Activated CD8-positive, alpha-beta memory T cell treated with anti-CD3 and anti-CD28 coated beads for 24 hours (primary cell): ENCODE results near the gene PMFBP1.
A peak's percentile ranks its signal among the peaks of the same experiment; 100 is the strongest.

ENCODE experiments used
- DNase-seq: peaks from one replicate; pipeline ENCODE4 v3.0.0-alpha.2; 2020

PMFBP1 gene

GRCh38 chr16:72129976-72130656 is 41.8 kb downstream of the PMFBP1 start:
- no peak for DNase-seq

DNA sequence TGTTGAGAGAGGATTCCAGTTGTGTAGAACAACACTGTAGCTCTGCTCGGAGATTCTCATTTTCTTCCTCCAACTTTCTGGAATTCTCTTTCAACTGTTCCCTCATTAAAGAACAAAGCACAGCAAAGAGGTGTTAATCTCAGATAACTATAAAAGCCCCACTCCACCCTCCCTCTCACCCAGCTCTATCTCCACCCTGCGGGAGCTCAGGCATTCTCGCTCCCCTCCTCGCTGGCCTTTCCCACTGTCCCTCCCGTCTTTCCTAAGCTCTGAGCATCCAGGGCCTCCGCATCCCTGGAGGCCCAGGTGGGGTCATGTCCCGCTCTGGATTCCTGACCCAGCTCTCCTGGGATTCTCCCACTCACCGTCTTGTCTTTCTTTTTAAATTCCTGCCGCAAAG is 43.3 kb downstream of the PMFBP1 start:
- no peak for DNase-seq

DNA sequence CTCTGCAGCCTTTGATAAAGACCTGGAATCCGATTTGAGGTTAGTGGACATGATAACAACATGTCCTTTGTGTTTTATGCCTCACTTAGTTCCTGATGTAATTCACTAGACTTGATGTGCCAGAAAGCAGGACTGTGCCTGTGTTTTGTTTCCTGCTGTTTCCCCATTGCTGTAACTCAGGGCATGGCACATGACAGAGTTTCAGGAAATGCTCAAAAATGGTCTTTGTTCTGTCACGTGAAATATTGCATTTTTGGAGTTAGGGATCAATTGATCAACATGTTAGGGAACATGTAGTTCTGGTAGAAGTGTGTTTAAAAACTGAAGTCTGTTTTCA is 45.6 kb downstream of the PMFBP1 start:
- no peak for DNase-seq

DNA sequence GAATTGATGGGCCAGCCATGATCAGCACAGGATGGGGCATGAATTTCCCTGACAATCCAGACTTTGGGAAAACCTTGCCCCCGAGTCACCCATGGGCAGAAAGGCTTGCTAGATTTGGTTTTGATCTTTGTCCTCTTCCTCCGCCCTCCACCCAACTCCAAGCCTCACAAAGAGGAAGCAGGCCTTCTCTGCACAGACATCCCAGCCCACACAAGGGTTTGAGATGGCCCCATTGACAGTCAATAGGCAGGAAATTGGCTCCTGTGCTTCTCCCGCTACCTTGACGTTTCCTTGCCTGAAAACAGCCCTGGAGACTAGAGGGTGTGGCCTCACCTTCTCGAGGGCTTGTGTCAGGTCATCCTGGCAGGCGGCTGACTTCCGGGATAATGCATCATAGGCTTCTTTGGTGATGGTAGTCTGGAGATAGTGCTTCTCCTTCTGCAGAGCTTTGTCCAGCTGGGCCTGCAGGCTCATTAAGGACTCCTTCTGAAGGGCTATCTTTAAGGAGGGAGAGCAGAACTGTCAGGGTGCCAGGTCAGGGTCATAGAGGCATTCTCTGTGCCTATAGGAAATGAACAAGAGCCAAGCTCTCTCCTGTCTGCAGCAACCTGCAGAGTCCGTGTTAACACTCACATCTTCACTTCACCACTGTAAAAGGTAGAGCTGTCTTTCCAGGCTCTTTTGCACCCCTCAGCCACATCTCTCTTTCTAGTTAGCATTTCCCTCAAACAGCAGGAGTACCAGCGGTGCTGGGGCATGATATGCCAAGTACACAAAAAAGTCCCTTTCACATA is 46.1 kb downstream of the PMFBP1 start:
- no peak for DNase-seq

GRCh38 chr16:72124761-72125634 is 47.0 kb downstream of the PMFBP1 start:
- DNase-seq: peak; percentile 83

GRCh38 chr16:72124148-72124547 is 47.8 kb downstream of the PMFBP1 start:
- DNase-seq: no peak

- no peak for DNase-seq
Observed at GRCh38 chr16:72123426-72123825, 48.5 kb downstream of the PMFBP1 start.

- no peak for DNase-seq
Observed at GRCh38 chr16:72122916-72123315, 49.0 kb downstream of the PMFBP1 start.

- DNase-seq: no peak
Observed at GRCh38 chr16:72122308-72122707, 49.6 kb downstream of the PMFBP1 start.

- DNase-seq: no peak
Observed at GRCh38 chr16:72120026-72120425, 51.9 kb downstream of the PMFBP1 start.

- no peak for DNase-seq
Observed at GRCh38 chr16:72113616-72113945, 58.4 kb downstream of the PMFBP1 start.

GRCh38 chr16:72112906-72113615 is 58.9 kb downstream of the PMFBP1 start:
- no peak for DNase-seq

GRCh38 chr16:72112452-72112792 is 59.5 kb downstream of the PMFBP1 start:
- DNase-seq: no peak

DNA sequence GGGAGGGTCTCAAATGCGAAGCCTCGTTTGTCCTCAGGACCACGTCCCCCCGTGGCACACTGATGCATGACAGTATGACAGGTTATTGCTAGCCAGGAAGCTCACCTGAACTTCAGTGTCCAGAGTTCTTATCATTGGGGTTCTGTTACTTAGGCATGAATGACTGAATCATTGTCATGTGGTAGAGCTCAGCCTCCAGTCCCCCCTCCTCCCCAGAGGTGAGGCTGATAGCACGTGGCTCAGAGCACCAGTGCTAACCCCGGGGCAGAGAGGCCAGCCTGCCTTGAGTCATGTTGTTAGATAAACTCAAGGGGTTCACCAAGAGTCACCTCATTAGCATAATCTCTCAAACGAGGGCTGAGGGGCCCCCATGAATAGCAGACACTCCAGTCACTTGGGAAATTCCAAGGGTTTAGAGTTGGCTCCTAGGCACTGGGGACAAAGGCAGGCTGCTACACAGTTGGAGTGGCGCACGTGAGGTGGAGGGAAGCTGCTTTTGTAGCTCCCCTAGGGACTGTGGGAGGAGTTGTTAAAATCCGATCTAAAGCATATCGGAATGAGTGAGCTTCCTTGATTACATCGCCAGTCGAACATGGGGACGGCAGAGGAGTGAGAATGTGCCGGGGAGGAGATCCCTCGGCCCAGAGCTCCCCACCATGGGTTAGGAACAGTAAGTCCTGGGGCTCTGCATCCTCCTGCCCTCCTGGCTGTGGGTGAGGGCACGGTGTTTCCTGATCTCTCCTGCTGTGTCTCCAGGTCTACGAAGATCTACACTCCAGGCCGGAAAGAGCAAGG is 60.1 kb downstream of the PMFBP1 start:
- DNase-seq: no peak

GRCh38 chr16:72110662-72111615 is 61.0 kb downstream of the PMFBP1 start:
- DNase-seq: no peak

DNA sequence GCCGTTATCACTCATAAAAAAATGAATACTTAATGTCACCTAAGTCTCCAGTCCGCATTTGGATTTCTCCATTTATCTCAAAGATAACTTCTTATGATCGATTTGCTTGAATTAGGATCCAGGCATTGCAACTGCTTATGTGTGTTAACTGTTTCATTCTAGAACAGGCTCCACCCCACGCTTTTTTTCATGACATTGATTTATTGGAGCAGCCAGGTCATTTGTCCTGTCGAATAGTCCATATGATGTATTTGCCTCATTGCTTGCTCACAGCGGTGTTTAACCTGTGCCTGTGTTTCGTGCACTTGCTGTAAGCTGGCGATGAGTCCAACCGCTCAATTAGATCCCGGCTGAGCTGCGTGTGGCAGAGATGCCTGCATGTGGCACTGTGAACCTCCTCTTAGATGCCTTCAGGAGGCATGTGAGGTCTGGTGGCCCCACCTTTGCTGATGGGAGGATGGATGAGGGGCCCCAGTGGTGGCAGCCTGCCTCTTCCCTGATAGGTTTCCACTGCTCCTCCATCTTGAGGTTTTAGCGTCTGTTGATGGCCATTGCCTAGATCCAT is 61.9 kb downstream of the PMFBP1 start:
- no peak for DNase-seq

GRCh38 chr16:72109300-72109699 is 62.7 kb downstream of the PMFBP1 start:
- DNase-seq: no peak

DNA sequence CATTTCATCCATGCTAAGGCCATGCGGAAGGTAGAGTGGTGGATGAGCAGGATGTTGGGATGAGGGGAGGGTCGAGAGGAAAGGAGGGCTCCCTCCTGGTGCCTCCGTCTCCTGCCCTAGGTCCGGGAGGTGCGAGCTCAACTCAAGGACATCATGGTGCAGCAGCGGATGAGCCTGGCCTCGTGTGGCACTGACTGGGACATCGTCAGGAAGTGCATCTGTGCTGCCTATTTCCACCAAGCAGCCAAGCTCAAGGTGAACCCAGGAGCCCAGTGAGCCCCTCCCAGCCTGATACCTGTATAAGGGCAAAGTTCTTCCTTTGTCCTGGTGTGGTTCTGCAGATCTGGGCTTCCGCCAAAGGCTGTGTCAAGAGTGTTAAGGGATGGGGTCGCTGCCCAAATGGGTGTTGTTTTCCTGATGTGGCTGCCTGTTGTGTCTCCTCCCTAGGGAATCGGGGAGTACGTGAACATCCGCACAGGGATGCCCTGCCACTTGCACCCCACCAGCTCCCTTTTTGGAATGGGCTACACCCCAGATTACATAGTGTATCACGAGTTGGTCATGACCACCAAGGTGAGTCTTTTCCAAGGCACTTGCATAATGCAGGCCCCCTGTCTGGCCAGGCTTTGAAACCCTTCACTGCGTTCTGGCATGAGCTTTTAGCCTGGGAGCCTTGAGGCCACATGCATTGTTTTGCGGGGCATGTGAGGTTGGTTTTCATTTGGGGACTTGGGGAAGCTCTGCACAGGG is 63.4 kb downstream of the PMFBP1 start:
- DNase-seq: no peak

DNA sequence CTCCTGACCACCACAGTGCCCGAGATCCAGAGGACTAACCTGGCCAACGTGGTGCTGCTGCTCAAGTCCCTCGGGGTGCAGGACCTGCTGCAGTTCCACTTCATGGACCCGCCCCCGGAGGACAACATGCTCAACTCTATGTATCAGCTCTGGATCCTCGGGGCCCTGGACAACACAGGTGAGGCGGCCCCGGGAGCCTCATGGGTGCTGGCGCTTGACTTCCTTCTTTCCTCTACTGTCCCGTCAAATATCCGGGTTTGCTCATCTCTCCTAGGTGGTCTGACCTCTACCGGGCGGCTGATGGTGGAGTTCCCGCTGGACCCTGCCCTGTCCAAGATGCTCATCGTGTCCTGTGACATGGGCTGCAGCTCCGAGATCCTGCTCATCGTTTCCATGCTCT is 64.6 kb downstream of the PMFBP1 start:
- no peak for DNase-seq

GRCh38 chr16:72105978-72106377 is 66.0 kb downstream of the PMFBP1 start:
- no peak for DNase-seq
